Small intestine (tissue), 7 donors: Measurements from ENCODE around the gene PROSER2. TPM values are rescaled to one million over a fixed set of nuclear protein-coding genes. Genes with fewer than 3 reads are reported as not detected.
A peak's percentile ranks its signal among the peaks of the same experiment; 100 is the strongest.

Experiments used
- DNase-seq, 2 donors: peaks; one replicate each; pipeline versions ENCODE4 v3.0.0 to v3.0.0-alpha.2; 2013
- FAIRE-seq: peaks from 2 replicates; lab custom pipeline; 2012; peaks lifted over from hg19 to GRCh38; lab: Jason Lieb, UNC
- H3K27ac ChIP-seq, 3 donors: one replicate each; pipeline ENCODE4 v1.5.1; 2013; ENCODE audit warnings: low read length in 2 of 3, mild to moderate bottlenecking in 2 of 3, control low read depth in 1 of 3, inconsistent platforms in 1 of 3, low read depth in 1 of 3, moderate library complexity in 1 of 3
- H3K27me3 ChIP-seq, 3 donors: one replicate each; pipeline ENCODE4 v1.6.1; 2013; ENCODE audit warnings: low read length in 3 of 3, inconsistent platforms in 1 of 3; ENCODE audit not compliant: control insufficient read depth in 3 of 3, insufficient read depth in 3 of 3
- H3K36me3 ChIP-seq, 3 donors: one replicate each; pipeline ENCODE4 v1.6.1; 2013; ENCODE audit warnings: low read length in 3 of 3, inconsistent platforms in 1 of 3, low read depth in 1 of 3, mild to moderate bottlenecking in 1 of 3, moderate library complexity in 1 of 3; ENCODE audit not compliant: control insufficient read depth in 3 of 3, insufficient read depth in 2 of 3
- H3K4me1 ChIP-seq, 3 donors: one replicate each; pipeline ENCODE4 v1.6.1; 2013; ENCODE audit warnings: low read length in 2 of 3, inconsistent platforms in 1 of 3, low read depth in 1 of 3, mild to moderate bottlenecking in 1 of 3, moderate library complexity in 1 of 3; ENCODE audit not compliant: control insufficient read depth in 3 of 3, insufficient read depth in 2 of 3
- H3K4me3 ChIP-seq, 3 donors: one replicate each; pipeline ENCODE4 v1.5.1; 2013; ENCODE audit warnings: low read length in 3 of 3, control low read depth in 1 of 3, inconsistent platforms in 1 of 3, low read depth in 1 of 3, mild to moderate bottlenecking in 1 of 3, moderate library complexity in 1 of 3
- H3K9me3 ChIP-seq, 2 donors: one replicate each; pipeline ENCODE4 v1.6.1; 2013; ENCODE audit warnings: low read depth in 1 of 2, low read length in 1 of 2; ENCODE audit not compliant: control insufficient read depth in 2 of 2, insufficient read depth in 1 of 2
- WGBS, 3 donors: extraction: QIAGEN DNeasy Blood & Tissue Kit; methylation state at CpG; one replicate each; pipeline ENCODE4 v1.1.7; 2013; 5-methylcytosine and 5-hydroxymethylcytosine counted together
- polyA plus RNA-seq, 4 donors: library from polyadenylated mRNA; stranded (reverse) in 3 of 4; unstranded in 1 of 4; fragments of 200-250 nt in 3 of 4; fragments of 120-200 nt in 1 of 4; gene quantifications; one replicate each; pipeline versions ENCODE4 v1.2.1 to v1.2.3, GENCODE V29; 2013
- donor health status: healthy with polysubstance abuse.
- donor health status: control.
- donor health status: control.
- donor health status: Bipolar disorder and iron deficiency.
- donor health status: healthy.

The PROSER2 gene
- polyA plus RNA-seq, 4 donors, result 0.54 to 6.8 (median 1.7) TPM; not detected in 1

GRCh38 chr10:11824376-11824775 is 1.2 kb downstream of the PROSER2 start:
- Histone ChIP-seq H3K4me1 (peaks cover 0 to 3% (median 0%) of the 10 kb centered on the region in 3 donors), H3K27ac (no peak overlapping the region), H3K27me3 (peaks cover 0 to 4% (median 3%) of the 10 kb centered on the region in 3 donors), H3K36me3 (no peaks in the 10 kb centered on the region), H3K4me3 (peak overlapping the region in 1 of 3 donors; percentile 80), H3K9me3 (no peaks in the 10 kb centered on the region)
- 43 to 54% (median 49%) methylated on average over 6 of the region's 6 CpGs for WGBS, 3 donors
- DNase-seq (no peak), FAIRE-seq (no peak)

DNA sequence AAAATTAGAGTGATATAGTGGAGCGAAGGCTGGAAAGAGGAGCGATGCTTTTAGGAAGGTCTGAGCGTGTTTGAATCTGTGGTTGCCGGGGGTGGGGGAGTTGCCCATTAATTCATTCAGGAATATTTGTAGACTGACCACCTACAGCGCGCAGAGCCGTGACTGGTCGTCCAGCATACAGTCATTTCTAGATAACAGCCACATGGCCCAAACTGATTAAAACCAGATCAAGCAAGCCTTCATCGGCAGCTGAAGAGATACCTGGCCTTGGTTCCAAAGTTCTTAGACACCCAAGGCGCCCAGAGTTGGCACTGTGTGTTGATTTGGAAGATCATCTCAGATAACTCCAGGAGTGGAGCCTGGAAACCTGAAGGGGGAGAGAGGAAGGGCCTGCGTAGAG is 1.7 kb downstream of the PROSER2 start:
- Histone ChIP-seq H3K27me3 (peaks cover 0 to 4% (median 3%) of the 10 kb centered on the region in 3 donors), H3K9me3 (no peaks in the 10 kb centered on the region), H3K4me3 (no peak overlapping the region), H3K27ac (no peak overlapping the region), H3K4me1 (peaks cover 0 to 3% (median 0%) of the 10 kb centered on the region in 3 donors), H3K36me3 (no peaks in the 10 kb centered on the region)
- FAIRE-seq (no peak), DNase-seq (peak in 1 of 2 donors; percentile 17)
- 50 to 74% (median 56%) methylated on average over 11 of the region's 11 CpGs for WGBS, 3 donors

- peaks cover 2 to 4% (median 3%) of the 10 kb centered on the region in 3 donors for H3K27me3 ChIP-seq
- FAIRE-seq, result no peak
- H3K27ac ChIP-seq, result no peak overlapping the region
- H3K36me3 ChIP-seq, result no peaks in the 10 kb centered on the region
- no peak for DNase-seq
- no peak overlapping the region for H3K4me3 ChIP-seq
- 79 to 84% (median 79%) methylated on average over 19 of the region's 19 CpGs for WGBS, 3 donors
- H3K4me1 ChIP-seq, result peaks cover 0 to 5% (median 0%) of the 10 kb centered on the region in 3 donors
- H3K9me3 ChIP-seq, result no peaks in the 10 kb centered on the region
Measured at GRCh38 chr10:11825796-11826414, 2.7 kb downstream of the PROSER2 start.

DNA sequence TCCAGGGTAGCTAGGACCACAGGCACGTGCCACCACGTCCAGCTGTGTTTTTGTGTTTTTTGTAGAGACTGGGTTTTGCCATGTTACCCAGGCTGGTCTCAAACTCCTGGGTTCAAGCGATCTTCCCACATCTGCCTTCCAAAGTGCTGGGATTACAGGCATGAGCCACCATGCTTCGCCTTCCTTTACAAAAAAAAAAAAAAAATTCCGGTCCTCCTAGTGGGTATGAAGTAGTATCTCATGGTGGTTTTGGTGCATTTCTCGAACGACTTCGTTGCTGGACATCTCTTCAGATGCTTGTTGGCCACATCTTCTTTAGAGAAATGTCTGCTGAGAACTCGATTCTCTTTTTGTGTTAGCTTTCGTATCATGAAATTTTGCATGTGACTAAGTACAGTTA is 3.9 kb downstream of the PROSER2 start:
- no peak overlapping the region for H3K4me3 ChIP-seq
- H3K27me3 ChIP-seq, result peaks cover 2 to 4% (median 3%) of the 10 kb centered on the region in 3 donors
- H3K4me1 ChIP-seq, result peaks cover 0 to 9% (median 0%) of the 10 kb centered on the region in 3 donors
- no peak overlapping the region for H3K27ac ChIP-seq
- FAIRE-seq (no peak), DNase-seq (no peak)
- 91 to 93% (median 92%) methylated on average over 10 of the region's 10 CpGs for WGBS, 3 donors
- H3K9me3 ChIP-seq, result no peaks in the 10 kb centered on the region
- no peaks in the 10 kb centered on the region for H3K36me3 ChIP-seq

- FAIRE-seq (no peak), DNase-seq (no peak)
- Histone ChIP-seq H3K9me3 (no peaks in the 10 kb centered on the region), H3K4me3 (no peak overlapping the region), H3K27me3 (peaks cover 2 to 4% (median 3%) of the 10 kb centered on the region in 3 donors), H3K4me1 (peaks cover 0 to 13% (median 0%) of the 10 kb centered on the region in 3 donors), H3K27ac (no peak overlapping the region), H3K36me3 (no peaks in the 10 kb centered on the region)
- WGBS, 3 donors, result 81 to 91% (median 86%) methylated on average over 6 of the region's 6 CpGs
Measured at GRCh38 chr10:11827414-11827813, 4.3 kb downstream of the PROSER2 start.

- Histone ChIP-seq H3K36me3 (no peaks in the 10 kb centered on the region), H3K27ac (no peak overlapping the region), H3K27me3 (peaks cover 0 to 2% (median under 1%) of the 10 kb centered on the region in 3 donors), H3K9me3 (no peaks in the 10 kb centered on the region), H3K4me3 (no peak overlapping the region), H3K4me1 (peaks cover 0 to 13% (median 0%) of the 10 kb centered on the region in 3 donors)
- FAIRE-seq (no peak), DNase-seq (no peak)
- WGBS, 3 donors, result 81 to 87% (median 83%) methylated on average over 11 of the region's 11 CpGs
Measured at GRCh38 chr10:11828682-11829284, 5.6 kb downstream of the PROSER2 start.

- FAIRE-seq (no peak), DNase-seq (peak in 1 of 2 donors; percentile 17)
- WGBS, 3 donors, result 31 to 65% (median 34%) methylated on average over 4 of the region's 4 CpGs
- Histone ChIP-seq H3K4me3 (no peak overlapping the region), H3K27me3 (peaks cover 0 to 2% (median 0%) of the 10 kb centered on the region in 3 donors), H3K4me1 (peaks cover 0 to 9% (median 0%) of the 10 kb centered on the region in 3 donors), H3K36me3 (no peaks in the 10 kb centered on the region), H3K9me3 (no peaks in the 10 kb centered on the region), H3K27ac (no peak overlapping the region)
Measured at GRCh38 chr10:11830836-11831519, 7.8 kb downstream of the PROSER2 start.

- 53 to 66% (median 54%) methylated on average over 7 of the region's 7 CpGs for WGBS, 3 donors
- peaks cover 0 to 9% (median 0%) of the 10 kb centered on the region in 3 donors for H3K4me1 ChIP-seq
- no peak overlapping the region for H3K27ac ChIP-seq
- DNase-seq (peak in 1 of 2 donors; percentile 57), FAIRE-seq (no peak)
- no peaks in the 10 kb centered on the region for H3K9me3 ChIP-seq
- peaks cover 0 to 2% (median 0%) of the 10 kb centered on the region in 3 donors for H3K27me3 ChIP-seq
- H3K36me3 ChIP-seq, result no peaks in the 10 kb centered on the region
- H3K4me3 ChIP-seq, result no peak overlapping the region
Measured at GRCh38 chr10:11831520-11831951, 8.4 kb downstream of the PROSER2 start.
